Activated naive CD8-positive, alpha-beta T cell treated with anti-CD3 and anti-CD28 coated beads for 36 hours (primary cell): Measurements from ENCODE around the gene AP1G1. TPM values are rescaled to one million over a fixed set of nuclear protein-coding genes. Genes with fewer than 3 reads are reported as not detected.
A peak's percentile ranks its signal among the peaks of the same experiment; 100 is the strongest.

ENCODE experiments used
- DNase-seq: peaks from one replicate; pipeline ENCODE4 v3.0.0; 2021
- H3K27ac Mint-ChIP-seq: one replicate; pipeline ENCODE4 v1.8.0; 2022; ENCODE audit warnings: mild to moderate bottlenecking, moderate library complexity, mixed read lengths
- H3K27me3 Mint-ChIP-seq: one replicate; pipeline ENCODE4 v1.8.0; 2022; ENCODE audit warnings: mild to moderate bottlenecking, mixed read lengths
- H3K36me3 Mint-ChIP-seq: one replicate; pipeline ENCODE4 v1.8.0; 2021; ENCODE audit warnings: mild to moderate bottlenecking, mixed read lengths
- H3K4me1 Mint-ChIP-seq: one replicate; pipeline ENCODE4 v1.8.0; 2021; ENCODE audit warnings: mixed read lengths
- H3K4me3 Mint-ChIP-seq: one replicate; pipeline ENCODE4 v1.8.0; 2022; ENCODE audit warnings: mild to moderate bottlenecking, moderate library complexity, mixed read lengths
- H3K9me3 Mint-ChIP-seq: one replicate; pipeline ENCODE4 v1.8.0; 2022; ENCODE audit warnings: mixed read lengths
- total RNA-seq, 2 experiments: library from RNA; stranded (reverse); gene quantifications; one replicate each; pipeline ENCODE4 v1.2.3, GENCODE V29; 2021

AP1G1 gene
- total RNA-seq, 2 experiments from 2014 or later = 59.1 to 62.2 TPM

DNA sequence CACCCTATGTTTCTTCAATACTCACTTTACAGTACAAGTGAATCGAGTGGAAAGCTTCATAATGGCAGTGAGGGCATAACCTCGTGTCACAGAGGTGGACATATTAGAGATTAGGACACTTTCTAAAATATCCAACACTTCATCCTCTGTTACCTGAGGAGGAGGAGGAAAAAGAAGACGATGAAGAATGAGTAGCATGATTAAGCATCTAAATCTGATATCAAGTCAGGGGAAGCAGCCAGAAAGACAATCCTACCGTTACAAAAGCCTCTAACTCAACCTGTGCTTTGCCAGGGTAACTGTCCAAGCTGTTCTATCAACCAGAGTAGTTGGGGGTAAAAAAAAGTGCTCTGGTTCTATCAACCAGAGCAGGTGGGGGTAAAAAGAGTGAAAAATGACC, 60.4 kb downstream of the AP1G1 start:
- Mint-ChIP-seq H3K27me3 (no peaks in the 10 kb centered on the region), H3K27ac (peak overlapping the region; percentile 54)

DNA sequence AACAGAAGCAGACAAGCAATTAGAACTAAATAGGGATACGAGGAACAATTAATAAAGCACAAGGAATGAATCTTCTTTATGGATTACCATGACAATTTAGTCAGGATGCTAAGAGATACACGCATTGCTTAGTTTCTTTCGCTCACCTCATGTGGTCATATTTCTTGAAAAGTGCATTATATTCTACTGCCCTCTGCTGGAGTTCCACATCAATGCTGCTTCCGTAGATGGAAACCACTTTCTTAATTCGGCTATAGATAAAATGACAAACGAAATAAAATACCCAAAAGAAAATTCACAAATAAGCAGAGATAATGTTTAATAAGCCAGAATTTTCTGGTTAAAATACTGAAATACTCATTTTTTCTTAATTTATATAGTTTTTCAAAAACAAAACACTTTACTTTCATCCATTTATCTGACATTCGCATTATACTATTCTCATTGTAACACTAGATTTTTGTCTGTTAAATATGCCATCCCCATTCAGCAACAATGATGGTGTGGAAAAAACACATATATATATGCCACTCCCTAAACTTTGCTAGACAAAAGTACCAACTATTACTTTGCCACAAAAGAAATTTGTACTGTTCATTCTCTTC, 62.1 kb downstream of the AP1G1 start:
- Mint-ChIP-seq H3K4me1 (peaks cover 4% of the 10 kb centered on the region), H3K27me3 (no peaks in the 10 kb centered on the region), H3K4me3 (no peak overlapping the region), H3K9me3 (no peaks in the 10 kb centered on the region), H3K36me3 (peaks cover 14% of the 10 kb centered on the region), H3K27ac (no peak overlapping the region)
- DNase-seq = no peak

More for the DNA sequence above, 60.4 kb downstream of the AP1G1 start:
- H3K4me1 Mint-ChIP-seq = peaks cover 4% of the 10 kb centered on the region
- H3K9me3 Mint-ChIP-seq = no peaks in the 10 kb centered on the region
- no peak for DNase-seq
- H3K36me3 Mint-ChIP-seq = peaks cover 15% of the 10 kb centered on the region
- no peak overlapping the region for H3K4me3 Mint-ChIP-seq

DNA sequence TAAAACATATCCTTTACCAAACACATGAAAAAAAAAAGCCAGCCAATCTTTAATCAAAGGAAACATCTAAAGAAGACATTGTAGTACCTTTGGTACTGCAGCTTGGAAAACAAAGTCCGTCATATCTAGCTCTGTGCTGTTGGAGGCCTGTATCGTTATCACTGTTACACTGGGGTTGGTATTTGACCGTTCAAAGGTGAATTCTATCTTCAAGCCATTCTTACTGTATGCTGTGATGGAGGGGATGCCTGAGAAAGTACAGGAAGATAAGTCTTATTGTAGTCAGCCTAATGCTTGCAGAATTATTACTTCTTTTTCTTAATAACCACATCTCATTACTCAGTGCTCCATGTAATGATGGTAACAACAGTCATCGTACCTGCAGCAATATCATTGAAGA, 69.8 kb downstream of the AP1G1 start:
- H3K36me3 Mint-ChIP-seq = peaks cover 17% of the 10 kb centered on the region
- no peaks in the 10 kb centered on the region for H3K9me3 Mint-ChIP-seq
- no peaks in the 10 kb centered on the region for H3K27me3 Mint-ChIP-seq
- H3K4me1 Mint-ChIP-seq = no peaks in the 10 kb centered on the region
- no peak for DNase-seq
- no peak overlapping the region for H3K27ac Mint-ChIP-seq
- H3K4me3 Mint-ChIP-seq = no peak overlapping the region

DNA sequence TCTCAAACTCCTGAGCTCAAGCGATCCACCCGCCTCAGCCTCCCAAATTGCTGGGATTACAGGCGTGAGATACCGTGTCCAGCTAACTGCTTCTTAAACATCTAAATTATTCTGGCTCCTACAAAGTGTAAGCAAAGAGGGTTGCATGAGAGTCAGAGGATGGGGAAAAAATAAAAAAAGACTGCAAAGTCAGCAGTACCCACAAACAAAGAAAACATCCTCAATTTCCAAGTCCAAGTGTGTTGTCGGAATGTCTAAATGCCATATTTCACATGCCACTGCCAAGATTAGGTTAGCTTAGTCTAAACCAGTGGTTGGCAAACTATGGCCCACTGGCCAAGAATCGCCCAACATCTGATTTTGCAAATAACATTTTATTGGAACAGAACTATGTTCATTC, 71.1 kb downstream of the AP1G1 start:
- Mint-ChIP-seq H3K27me3 (no peaks in the 10 kb centered on the region), H3K4me3 (no peak overlapping the region), H3K4me1 (no peaks in the 10 kb centered on the region), H3K9me3 (no peaks in the 10 kb centered on the region), H3K27ac (no peak overlapping the region), H3K36me3 (peaks cover 18% of the 10 kb centered on the region)
- no peak for DNase-seq

GRCh38 chr16:71734511-71734910, 74.1 kb downstream of the AP1G1 start:
- H3K27me3 Mint-ChIP-seq = no peaks in the 10 kb centered on the region
- H3K27ac Mint-ChIP-seq = no peak overlapping the region
- H3K36me3 Mint-ChIP-seq = peaks cover 28% of the 10 kb centered on the region

GRCh38 chr16:71732587-71732986, 76.0 kb downstream of the AP1G1 start:
- H3K36me3 Mint-ChIP-seq = peaks cover 25% of the 10 kb centered on the region
- peaks cover 4% of the 10 kb centered on the region for H3K4me1 Mint-ChIP-seq
- H3K27me3 Mint-ChIP-seq = no peaks in the 10 kb centered on the region
- no peak for DNase-seq
- H3K27ac Mint-ChIP-seq = no peak overlapping the region
- H3K4me3 Mint-ChIP-seq = no peak overlapping the region
- H3K9me3 Mint-ChIP-seq = no peaks in the 10 kb centered on the region

More at GRCh38 chr16:71734511-71734910, 74.1 kb downstream of the AP1G1 start:
- Mint-ChIP-seq H3K4me3 (no peak overlapping the region), H3K4me1 (peaks cover 3% of the 10 kb centered on the region), H3K9me3 (no peaks in the 10 kb centered on the region)
- no peak for DNase-seq

DNA sequence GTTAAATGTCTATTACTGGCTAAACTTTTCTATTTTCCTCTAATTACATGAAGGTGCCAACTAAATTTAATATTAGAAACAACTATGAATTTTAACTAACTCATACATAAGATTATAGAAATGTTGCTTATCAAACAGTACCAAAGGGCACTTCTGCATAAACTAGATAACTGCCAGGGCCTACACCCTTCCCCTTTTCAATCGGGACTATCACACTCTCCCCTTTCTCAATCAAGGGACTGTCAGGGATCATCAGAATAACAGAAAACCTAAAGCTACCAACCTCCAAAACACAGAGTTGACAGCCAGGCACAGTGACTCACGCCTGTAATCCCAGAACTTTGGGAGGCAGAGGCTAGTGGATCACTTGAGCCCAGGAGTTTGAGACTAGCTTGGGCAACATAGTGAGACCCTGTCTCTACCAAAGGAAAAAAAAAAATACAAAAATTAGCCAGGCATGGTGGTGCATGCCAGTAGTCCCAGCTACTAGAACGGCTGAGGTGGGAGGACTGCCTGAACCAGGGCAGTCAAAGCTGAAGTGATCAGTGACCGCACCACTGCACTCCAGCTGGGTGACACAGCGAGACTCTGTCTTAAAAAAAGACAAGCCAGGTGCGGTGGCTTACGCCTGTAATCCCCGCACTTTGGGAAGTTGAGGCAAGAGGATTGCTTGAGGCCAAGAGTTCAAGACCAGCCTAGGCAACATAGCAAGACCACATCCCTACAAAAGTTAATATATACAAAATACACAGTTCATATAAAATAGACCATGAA, 80.9 kb downstream of the AP1G1 start:
- DNase-seq = no peak
- no peaks in the 10 kb centered on the region for H3K9me3 Mint-ChIP-seq
- no peak overlapping the region for H3K4me3 Mint-ChIP-seq

DNA sequence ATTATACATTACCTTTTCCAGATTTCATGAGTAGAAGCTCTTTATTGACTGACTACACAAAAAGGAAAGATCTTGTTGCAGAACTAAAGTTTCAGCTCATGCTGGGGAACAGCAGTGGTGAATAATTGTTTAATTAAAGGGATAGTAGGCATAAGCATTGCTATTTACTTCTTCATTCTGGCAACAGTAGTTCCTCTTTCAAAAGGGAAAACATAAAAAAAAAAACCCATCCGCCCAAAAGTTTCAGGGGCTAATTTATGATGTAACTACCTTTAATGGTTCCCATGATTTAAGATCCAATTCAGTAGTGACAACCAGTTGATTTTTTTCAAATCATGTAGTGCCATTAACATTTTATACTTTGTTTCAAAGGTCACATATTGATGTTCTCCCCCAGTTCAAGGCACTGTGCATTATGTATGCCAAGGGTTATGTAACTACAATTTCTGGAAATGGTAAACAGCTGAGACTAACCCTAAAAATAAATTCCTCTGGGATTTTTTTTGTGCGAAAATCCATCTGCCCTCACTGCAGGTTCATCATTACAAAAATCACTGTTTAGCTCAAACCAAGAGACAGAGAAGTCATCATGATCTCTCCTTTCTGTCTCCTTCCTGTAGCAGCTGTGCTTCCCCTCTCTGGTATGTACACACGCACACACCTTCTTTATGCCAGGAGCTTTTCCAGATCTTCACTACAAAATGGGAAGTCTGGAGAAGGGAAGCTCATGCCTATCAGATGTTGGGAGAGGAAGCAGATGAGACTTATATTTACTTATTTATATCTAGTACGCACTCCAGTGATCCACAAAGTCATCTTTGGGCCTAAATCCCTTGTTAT, 81.9 kb downstream of the AP1G1 start:
- Mint-ChIP-seq H3K4me1 (peaks cover 15% of the 10 kb centered on the region), H3K4me3 (no peak overlapping the region), H3K36me3 (peaks cover 9% of the 10 kb centered on the region), H3K9me3 (no peaks in the 10 kb centered on the region), H3K27ac (no peak overlapping the region), H3K27me3 (peaks cover 7% of the 10 kb centered on the region)
- no peak for DNase-seq

More for the DNA sequence above, 80.9 kb downstream of the AP1G1 start:
- Mint-ChIP-seq H3K27me3 (peaks cover 7% of the 10 kb centered on the region), H3K27ac (no peak overlapping the region), H3K36me3 (peaks cover 13% of the 10 kb centered on the region), H3K4me1 (peaks cover 11% of the 10 kb centered on the region)

DNA sequence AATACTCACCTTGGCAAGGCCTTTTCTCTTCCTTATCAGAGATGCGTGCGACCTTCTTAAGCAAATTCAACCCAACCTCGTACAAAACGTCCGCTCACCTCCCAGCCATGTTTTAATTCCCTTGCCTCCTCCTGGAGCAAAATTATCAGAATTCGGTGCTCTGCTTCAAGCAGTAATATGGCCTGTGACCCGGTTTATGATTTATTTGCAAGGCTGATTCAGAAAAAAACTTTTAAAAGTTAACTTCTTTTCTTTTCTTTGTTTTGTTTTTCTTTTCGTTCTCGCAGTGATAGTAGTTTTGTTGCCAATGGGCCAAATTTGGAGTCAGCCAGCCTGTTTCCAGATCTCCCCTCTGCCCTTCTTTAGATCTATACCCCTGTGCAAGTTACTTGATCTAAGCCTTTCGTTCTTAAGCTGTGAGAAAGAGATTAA, 84.3 kb downstream of the AP1G1 start, which contains the start of gene PHLPP2:
PHLPP2 (minus strand) TSS at position 382 of the 432 bp plus-strand sequence. CDS start 9,906 bp downstream, outside the sequence.
- H3K27ac Mint-ChIP-seq = peak within 1 kb of the TSS; percentile 30
- no peak for DNase-seq

GRCh38 chr16:71723537-71724319, 84.9 kb downstream of the AP1G1 start:
- H3K27me3 Mint-ChIP-seq = peaks cover 7% of the 10 kb centered on the region
- H3K4me1 Mint-ChIP-seq = peaks cover 10% of the 10 kb centered on the region
- H3K36me3 Mint-ChIP-seq = no peaks in the 10 kb centered on the region
- no peaks in the 10 kb centered on the region for H3K9me3 Mint-ChIP-seq
- peak overlapping the region; percentile 30 for H3K27ac Mint-ChIP-seq
- peak overlapping the region; percentile 78 for H3K4me3 Mint-ChIP-seq
- peak; percentile 84 for DNase-seq

More for the DNA sequence above, 84.3 kb downstream of the AP1G1 start, which contains the start of gene PHLPP2:
- peak within 1 kb of the TSS; percentile 78 for H3K4me3 Mint-ChIP-seq
- H3K27me3 Mint-ChIP-seq = peaks cover 7% of the 10 kb centered on the region
- no peaks in the 10 kb centered on the region for H3K36me3 Mint-ChIP-seq
- H3K9me3 Mint-ChIP-seq = no peaks in the 10 kb centered on the region
- H3K4me1 Mint-ChIP-seq = peaks cover 10% of the 10 kb centered on the region

GRCh38 chr16:71722801-71723536, 85.7 kb downstream of the AP1G1 start:
- peak; percentile 69 for DNase-seq
- H3K36me3 Mint-ChIP-seq = no peaks in the 10 kb centered on the region
- H3K4me3 Mint-ChIP-seq = peak overlapping the region; percentile 90
- peak overlapping the region; percentile 70 for H3K27ac Mint-ChIP-seq
- H3K9me3 Mint-ChIP-seq = no peaks in the 10 kb centered on the region
- peaks cover 7% of the 10 kb centered on the region for H3K27me3 Mint-ChIP-seq
- H3K4me1 Mint-ChIP-seq = peaks cover 10% of the 10 kb centered on the region

GRCh38 chr16:71721066-71721740, 87.4 kb downstream of the AP1G1 start:
- Mint-ChIP-seq H3K9me3 (no peaks in the 10 kb centered on the region), H3K27ac (no peak overlapping the region), H3K27me3 (peaks cover 7% of the 10 kb centered on the region), H3K4me3 (no peak overlapping the region), H3K36me3 (peaks cover 2% of the 10 kb centered on the region), H3K4me1 (peaks cover 10% of the 10 kb centered on the region)
- no peak for DNase-seq

GRCh38 chr16:71712501-71712900, 96.1 kb downstream of the AP1G1 start:
- Mint-ChIP-seq H3K4me3 (no peak overlapping the region), H3K27ac (no peak overlapping the region), H3K36me3 (peaks cover 2% of the 10 kb centered on the region), H3K4me1 (peaks cover 11% of the 10 kb centered on the region), H3K27me3 (no peaks in the 10 kb centered on the region), H3K9me3 (no peaks in the 10 kb centered on the region)
- no peak for DNase-seq
